Endothelial cell of umbilical vein (primary cell): Measurements from ENCODE around the gene XRCC1.

ENCODE experiments used
- CTCF ChIP-seq, 2 donors: IDR thresholded peaks; 1 replicate in 1 of 2; 2 replicates in 1 of 2; pipeline ENCODE4 v1.5.1; 2011; ENCODE audit warnings: low read length in 2 of 2, mild to moderate bottlenecking in 2 of 2, moderate library complexity in 2 of 2, control low read depth in 1 of 2, inconsistent platforms in 1 of 2, low read depth in 1 of 2; ENCODE audit not compliant: insufficient read depth in 1 of 2; ENCODE audit errors: extremely low read depth in 1 of 2
- EZH2 ChIP-seq: IDR thresholded peaks from 2 replicates; pipeline ENCODE4 v1.6.1; 2012; ENCODE audit warnings: borderline replicate concordance, low read depth, mild to moderate bottlenecking, moderate library complexity, low read length, inconsistent platforms; ENCODE audit not compliant: severe bottlenecking
- FOS ChIP-seq: IDR thresholded peaks from 2 replicates; pipeline ENCODE4 v1.6.1; 2011; ENCODE audit warnings: mild to moderate bottlenecking, low read length, moderate library complexity, borderline replicate concordance; ENCODE audit not compliant: insufficient read depth
- GATA2 ChIP-seq: IDR thresholded peaks from 2 replicates; pipeline ENCODE4 v1.7.0; 2011; ENCODE audit warnings: low read depth, mild to moderate bottlenecking, moderate library complexity, mixed read lengths, low read length; ENCODE audit not compliant: insufficient read length, insufficient read depth
- JUN ChIP-seq: IDR thresholded peaks from 2 replicates; pipeline ENCODE4 v1.6.1; 2011; ENCODE audit warnings: borderline replicate concordance, low read depth; ENCODE audit not compliant: insufficient read length, insufficient read depth
- MAX ChIP-seq: IDR thresholded peaks from 2 replicates; pipeline ENCODE4 v1.6.1; 2011; ENCODE audit not compliant: insufficient read depth, insufficient read length
- MYC ChIP-seq: IDR thresholded peaks from one replicate; pipeline ENCODE4 v1.6.1; 2011; ENCODE audit warnings: mild to moderate bottlenecking, low read depth, low read length
- POLR2A ChIP-seq: IDR thresholded peaks from 2 replicates; pipeline ENCODE4 v1.6.1; 2012; ENCODE audit warnings: low read depth, mild to moderate bottlenecking, control low read depth, low read length
- POLR2AphosphoS5 ChIP-seq: IDR thresholded peaks from 2 replicates; pipeline ENCODE4 v1.6.1; 2012; ENCODE audit warnings: low read depth, mild to moderate bottlenecking, control low read depth, low read length, moderate library complexity; ENCODE audit not compliant: insufficient read depth

GRCh38 chr19:43519436-43520088 is 55.8 kb downstream of the XRCC1 start:
- TF ChIP-seq CTCF (IDR thresholded peaks at IDR 0.05; ENCODE audit: extremely low read depth in 1 of 2, insufficient read depth in 1 of 2, low read depth in 1 of 2, low read length in 2 of 2), result peak; percentile 80 to 87
- no peak for TF ChIP-seq POLR2AphosphoS5
- TF ChIP-seq MAX, result no peak
- TF ChIP-seq POLR2A, result no peak
- no peak for TF ChIP-seq EZH2
- TF ChIP-seq MYC, result no peak
- TF ChIP-seq JUN, result no peak
- no peak for TF ChIP-seq FOS
- no peak for TF ChIP-seq GATA2
